ENCODE data around the gene STX2.

Gene STX2

DNA sequence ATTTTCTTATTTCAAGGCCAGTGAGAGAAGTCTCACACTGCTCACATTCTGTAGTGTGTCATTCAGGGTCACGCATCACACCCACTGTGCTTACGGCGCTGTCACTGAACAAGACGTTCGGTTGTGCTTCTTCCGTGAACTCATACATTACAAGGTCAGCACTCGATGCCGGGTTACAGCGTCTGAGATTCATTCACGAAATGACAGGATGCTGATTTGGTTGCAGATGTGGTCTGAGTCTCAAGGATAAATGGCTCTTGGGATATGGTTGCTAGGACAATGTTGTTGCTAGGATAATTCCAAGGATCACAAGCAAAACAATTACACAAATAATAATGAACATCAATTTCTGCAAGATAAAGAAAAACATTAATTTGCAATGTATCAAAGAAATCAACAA, 47.4 kb downstream of the STX2 start:
- Histone ChIP-seq H3K9me2 (replicated peaks; ENCODE audit: control insufficient read depth, low read length) (no peaks in the 10 kb centered on the region), H3K4me3 (ENCODE audit: low read length) (no peak overlapping the region), H3K4me1 (ENCODE audit: control insufficient read depth, low read length) (no peaks in the 10 kb centered on the region), H3F3A (ENCODE audit: control insufficient read depth, insufficient read depth) (no peaks in the 10 kb centered on the region), H3K27ac (ENCODE audit: low read depth, low read length) (no peak overlapping the region), H3K9me3 (ENCODE audit: control insufficient read depth, insufficient read depth, low read length) (no peaks in the 10 kb centered on the region), H3K4me2 (ENCODE audit: low read length) (no peak overlapping the region), H3K79me2 (ENCODE audit: control insufficient read depth, low read length) (no peaks in the 10 kb centered on the region), H3K27me3 (ENCODE audit: control insufficient read depth, low read length) (no peaks in the 10 kb centered on the region), H3K36me3 (ENCODE audit: control insufficient read depth, low read length) (peaks cover 29% of the 10 kb centered on the region; the same call in 1 of the 2 replicates), H4K20me1 (ENCODE audit: control insufficient read depth, insufficient read depth, low read depth, low read length) (no peaks in the 10 kb centered on the region; the same call in 1 of the 2 replicates)
- TF ChIP-seq EZH2phosphoT487 (IDR thresholded peaks at IDR 0.05; ENCODE audit: borderline replicate concordance, low read length): no peak
- TF ChIP-seq, protein P1, sequence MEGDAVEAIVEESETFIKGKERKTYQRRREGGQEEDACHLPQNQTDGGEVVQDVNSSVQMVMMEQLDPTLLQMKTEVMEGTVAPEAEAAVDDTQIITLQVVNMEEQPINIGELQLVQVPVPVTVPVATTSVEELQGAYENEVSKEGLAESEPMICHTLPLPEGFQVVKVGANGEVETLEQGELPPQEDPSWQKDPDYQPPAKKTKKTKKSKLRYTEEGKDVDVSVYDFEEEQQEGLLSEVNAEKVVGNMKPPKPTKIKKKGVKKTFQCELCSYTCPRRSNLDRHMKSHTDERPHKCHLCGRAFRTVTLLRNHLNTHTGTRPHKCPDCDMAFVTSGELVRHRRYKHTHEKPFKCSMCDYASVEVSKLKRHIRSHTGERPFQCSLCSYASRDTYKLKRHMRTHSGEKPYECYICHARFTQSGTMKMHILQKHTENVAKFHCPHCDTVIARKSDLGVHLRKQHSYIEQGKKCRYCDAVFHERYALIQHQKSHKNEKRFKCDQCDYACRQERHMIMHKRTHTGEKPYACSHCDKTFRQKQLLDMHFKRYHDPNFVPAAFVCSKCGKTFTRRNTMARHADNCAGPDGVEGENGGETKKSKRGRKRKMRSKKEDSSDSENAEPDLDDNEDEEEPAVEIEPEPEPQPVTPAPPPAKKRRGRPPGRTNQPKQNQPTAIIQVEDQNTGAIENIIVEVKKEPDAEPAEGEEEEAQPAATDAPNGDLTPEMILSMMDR (IDR thresholded peaks at IDR 0.05; ENCODE audit: low read depth, low read length, poor library complexity, severe bottlenecking): no peak

DNA sequence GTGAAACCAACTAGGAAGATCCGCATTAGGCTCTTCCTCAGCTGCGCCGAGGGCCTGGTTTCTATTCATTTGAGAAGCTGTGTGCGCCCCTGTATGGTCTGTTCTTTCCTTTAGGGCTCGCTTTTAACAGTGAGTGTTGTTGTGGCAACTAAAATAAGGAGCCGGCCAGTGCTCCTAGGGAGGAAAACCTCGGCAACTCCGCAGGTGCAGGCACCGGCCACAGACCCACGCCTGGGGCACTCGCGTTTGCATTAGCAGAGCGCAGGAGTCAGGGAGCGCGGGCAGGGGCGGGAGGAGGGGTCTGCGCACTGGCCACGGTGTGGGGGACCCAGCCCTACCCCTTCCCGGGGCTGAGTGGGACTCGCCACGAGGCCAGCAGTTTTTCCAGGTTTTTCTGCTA, 50.5 kb downstream of the STX2 start:
- H3K27ac ChIP-seq (ENCODE audit: low read depth, low read length): no peak overlapping the region
- no peaks in the 10 kb centered on the region for H3K79me2 ChIP-seq (ENCODE audit: control insufficient read depth, low read length)
- no peaks in the 10 kb centered on the region for H3F3A ChIP-seq (ENCODE audit: control insufficient read depth, insufficient read depth)
- H4K20me1 ChIP-seq (ENCODE audit: control insufficient read depth, insufficient read depth, low read depth, low read length): no peaks in the 10 kb centered on the region; the same call in 1 of the 2 replicates
- no peak overlapping the region for H3K4me3 ChIP-seq (ENCODE audit: low read length)
- no peaks in the 10 kb centered on the region for H3K9me3 ChIP-seq (ENCODE audit: control insufficient read depth, insufficient read depth, low read length)
- no peak overlapping the region for H3K4me2 ChIP-seq (ENCODE audit: low read length)
- H3K27me3 ChIP-seq (ENCODE audit: control insufficient read depth, low read length): no peaks in the 10 kb centered on the region
- no peaks in the 10 kb centered on the region for H3K9me2 ChIP-seq (replicated peaks; ENCODE audit: control insufficient read depth, low read length)
- peaks cover 11% of the 10 kb centered on the region; the same call in 1 of the 2 replicates for H3K36me3 ChIP-seq (ENCODE audit: control insufficient read depth, low read length)
- no peaks in the 10 kb centered on the region for H3K4me1 ChIP-seq (ENCODE audit: control insufficient read depth, low read length)
- TF ChIP-seq, protein P1 (IDR thresholded peaks at IDR 0.05; ENCODE audit: low read depth, low read length, poor library complexity, severe bottlenecking): no peak
- no peak for TF ChIP-seq EZH2phosphoT487 (IDR thresholded peaks at IDR 0.05; ENCODE audit: borderline replicate concordance, low read length)

DNA sequence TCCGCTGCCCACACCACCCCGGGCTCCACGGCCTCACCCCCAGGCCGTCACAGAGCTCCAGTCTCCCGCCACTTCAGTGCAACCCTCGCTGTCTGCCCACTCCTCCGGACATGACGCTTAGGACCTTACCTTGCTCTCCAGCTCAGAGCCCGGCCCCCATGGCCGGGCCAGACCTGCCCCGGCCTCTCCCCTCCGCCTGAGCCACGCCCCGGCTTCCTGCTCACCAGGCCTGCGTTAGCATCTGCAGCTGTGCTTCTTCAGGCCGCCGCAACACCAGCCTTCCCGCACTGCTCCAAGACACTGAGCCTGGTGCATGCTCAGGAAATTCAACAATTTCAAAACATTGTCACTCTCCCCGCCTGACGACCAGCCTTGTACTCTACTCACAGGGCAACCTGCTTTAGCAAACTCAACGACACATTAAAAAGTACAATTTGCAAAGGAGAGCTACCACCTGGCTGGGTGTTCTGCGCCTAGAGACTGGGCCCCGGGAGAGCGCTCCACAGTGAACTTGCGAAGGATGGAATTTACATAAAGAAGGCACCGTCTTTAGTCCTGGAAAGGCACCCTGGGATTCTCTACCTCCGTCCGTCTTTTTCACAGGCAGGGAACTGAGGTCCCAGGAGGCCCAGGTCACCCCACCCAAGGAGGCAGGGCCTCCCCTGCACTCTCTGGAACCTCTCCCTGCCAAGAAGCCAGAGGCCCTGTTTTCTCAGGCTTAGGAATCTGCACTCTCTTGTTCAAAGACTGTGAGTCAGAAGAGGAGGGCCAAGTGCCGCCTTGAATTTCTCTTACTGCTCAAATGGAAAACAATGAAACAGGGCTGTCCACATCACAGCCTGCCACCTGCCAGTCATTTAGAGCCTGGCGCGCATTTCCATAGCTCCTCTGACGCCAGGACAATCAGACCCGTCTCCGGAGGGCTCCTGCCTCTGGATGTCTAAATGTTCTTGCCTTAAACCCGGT, 51.3 kb downstream of the STX2 start:
- H3K4me3 ChIP-seq (ENCODE audit: low read length): no peak overlapping the region

More for the DNA sequence above, 51.3 kb downstream of the STX2 start:
- Histone ChIP-seq H3K9me3 (ENCODE audit: control insufficient read depth, insufficient read depth, low read length) (no peaks in the 10 kb centered on the region), H3K4me1 (ENCODE audit: control insufficient read depth, low read length) (no peaks in the 10 kb centered on the region), H3F3A (ENCODE audit: control insufficient read depth, insufficient read depth) (no peaks in the 10 kb centered on the region), H3K27me3 (ENCODE audit: control insufficient read depth, low read length) (no peaks in the 10 kb centered on the region), H3K27ac (ENCODE audit: low read depth, low read length) (no peak overlapping the region), H3K4me2 (ENCODE audit: low read length) (no peak overlapping the region), H3K79me2 (ENCODE audit: control insufficient read depth, low read length) (no peaks in the 10 kb centered on the region), H4K20me1 (ENCODE audit: control insufficient read depth, insufficient read depth, low read depth, low read length) (no peaks in the 10 kb centered on the region; the same call in 1 of the 2 replicates), H3K36me3 (ENCODE audit: control insufficient read depth, low read length) (peaks cover 6% of the 10 kb centered on the region; the same call in 1 of the 2 replicates), H3K9me2 (replicated peaks; ENCODE audit: control insufficient read depth, low read length) (no peaks in the 10 kb centered on the region)
- TF ChIP-seq, protein P1 (IDR thresholded peaks at IDR 0.05; ENCODE audit: low read depth, low read length, poor library complexity, severe bottlenecking): no peak
- TF ChIP-seq EZH2phosphoT487 (IDR thresholded peaks at IDR 0.05; ENCODE audit: borderline replicate concordance, low read length): no peak

Measured in DOHH2 (cell line).